Loucy (cell line): ENCODE data around the gene SNX3.

Experiments used
- EZH2phosphoT487 ChIP-seq: fragments of 200-600 bp; IDR thresholded peaks from 2 replicates; pipeline ENCODE4 v1.6.1; 2018; ENCODE audit warnings: antibody characterized with exemption, mild to moderate bottlenecking, moderate library complexity, borderline replicate concordance
- TF ChIP-seq, protein P1 (sequence below): fragments of 200-600 bp; sonication (generic); conservative IDR thresholded peaks from 2 replicates; pipeline ENCODE4 v1.5.1; 2014; ENCODE audit warnings: mild to moderate bottlenecking, antibody characterized with exemption, low read length

DNA sequence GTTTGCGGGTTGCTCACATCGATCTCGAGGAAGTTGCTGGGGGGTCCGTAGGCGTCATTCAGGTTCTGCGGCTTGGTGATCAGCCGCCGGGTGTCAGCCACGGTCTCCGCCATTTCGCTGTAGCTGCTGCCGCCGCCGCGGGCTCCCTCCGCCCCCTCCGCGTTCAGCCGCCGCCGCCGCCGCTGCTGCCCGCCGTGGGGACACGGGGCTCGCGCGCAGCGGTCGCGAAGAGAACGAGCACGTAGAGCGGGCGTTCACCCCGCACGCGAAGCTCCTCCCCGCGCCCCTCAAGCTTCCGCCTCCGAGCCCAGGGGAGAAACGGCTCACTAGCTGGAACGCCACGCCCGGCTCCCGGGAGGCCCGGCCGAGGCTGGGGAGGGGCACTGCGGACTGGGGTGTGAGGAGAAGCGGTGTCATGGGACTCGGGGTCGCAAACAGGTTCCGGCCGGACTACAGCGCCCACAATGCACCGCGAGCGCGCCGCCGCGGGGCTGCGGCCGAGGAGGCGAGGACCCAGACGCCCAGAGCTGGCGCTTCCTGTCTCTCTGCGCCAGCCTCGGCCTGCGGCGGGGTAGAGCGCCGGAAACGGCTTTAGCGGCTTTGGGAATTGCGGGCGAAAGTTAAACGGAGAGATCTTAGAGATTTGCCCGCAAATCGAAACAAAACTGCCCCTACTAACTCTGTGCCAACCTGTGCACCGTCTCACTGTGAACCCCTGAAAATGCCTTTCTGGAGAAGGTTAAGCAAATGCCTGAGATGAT is at the start of gene SNX3:
- TF ChIP-seq, protein P1, sequence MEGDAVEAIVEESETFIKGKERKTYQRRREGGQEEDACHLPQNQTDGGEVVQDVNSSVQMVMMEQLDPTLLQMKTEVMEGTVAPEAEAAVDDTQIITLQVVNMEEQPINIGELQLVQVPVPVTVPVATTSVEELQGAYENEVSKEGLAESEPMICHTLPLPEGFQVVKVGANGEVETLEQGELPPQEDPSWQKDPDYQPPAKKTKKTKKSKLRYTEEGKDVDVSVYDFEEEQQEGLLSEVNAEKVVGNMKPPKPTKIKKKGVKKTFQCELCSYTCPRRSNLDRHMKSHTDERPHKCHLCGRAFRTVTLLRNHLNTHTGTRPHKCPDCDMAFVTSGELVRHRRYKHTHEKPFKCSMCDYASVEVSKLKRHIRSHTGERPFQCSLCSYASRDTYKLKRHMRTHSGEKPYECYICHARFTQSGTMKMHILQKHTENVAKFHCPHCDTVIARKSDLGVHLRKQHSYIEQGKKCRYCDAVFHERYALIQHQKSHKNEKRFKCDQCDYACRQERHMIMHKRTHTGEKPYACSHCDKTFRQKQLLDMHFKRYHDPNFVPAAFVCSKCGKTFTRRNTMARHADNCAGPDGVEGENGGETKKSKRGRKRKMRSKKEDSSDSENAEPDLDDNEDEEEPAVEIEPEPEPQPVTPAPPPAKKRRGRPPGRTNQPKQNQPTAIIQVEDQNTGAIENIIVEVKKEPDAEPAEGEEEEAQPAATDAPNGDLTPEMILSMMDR, result no peak
- TF ChIP-seq EZH2phosphoT487, result no peak
